Hematopoietic multipotent progenitor cell treated with erythropoietin and hydrocortisone succinate and interleukin-3 and kit ligand, for 4 days (in vitro differentiated cells): ENCODE measurements around the gene CES1.
A peak's percentile ranks its signal among the peaks of the same experiment; 100 is the strongest.
"Not testable (repeated sequence)": the region's sequence is repeated elsewhere in the genome, so short reads cannot be mapped to it uniquely, and the experiment has no call there.

Source experiments
- DNase-seq: peaks from one replicate; pipeline ENCODE4 v3.0.0-alpha.2; 2015

Gene CES1

GRCh38 chr16:55832773-55833691 is at the start of gene CES1:
Gene CES1, minus strand, starts transcription at chr16:55833096. Its CDS starts 41 bp downstream, at chr16:55833055.
- DNase-seq: peak; percentile 32

GRCh38 chr16:55876854-55877253 is 44.0 kb upstream of the CES1 start:
- no peak for DNase-seq

- no peak for DNase-seq
Measured at GRCh38 chr16:55875273-55875672, 42.4 kb upstream of the CES1 start, which contains the start of gene CES5A. Gene CES5A, minus strand, starts transcription at chr16:55875373. Its CDS starts 152 bp downstream, at chr16:55875221.

- no peak for DNase-seq
Measured at GRCh38 chr16:55873122-55873521, 40.2 kb upstream of the CES1 start.

- DNase-seq: no peak
Measured at GRCh38 chr16:55872130-55872529, 39.2 kb upstream of the CES1 start.

DNA sequence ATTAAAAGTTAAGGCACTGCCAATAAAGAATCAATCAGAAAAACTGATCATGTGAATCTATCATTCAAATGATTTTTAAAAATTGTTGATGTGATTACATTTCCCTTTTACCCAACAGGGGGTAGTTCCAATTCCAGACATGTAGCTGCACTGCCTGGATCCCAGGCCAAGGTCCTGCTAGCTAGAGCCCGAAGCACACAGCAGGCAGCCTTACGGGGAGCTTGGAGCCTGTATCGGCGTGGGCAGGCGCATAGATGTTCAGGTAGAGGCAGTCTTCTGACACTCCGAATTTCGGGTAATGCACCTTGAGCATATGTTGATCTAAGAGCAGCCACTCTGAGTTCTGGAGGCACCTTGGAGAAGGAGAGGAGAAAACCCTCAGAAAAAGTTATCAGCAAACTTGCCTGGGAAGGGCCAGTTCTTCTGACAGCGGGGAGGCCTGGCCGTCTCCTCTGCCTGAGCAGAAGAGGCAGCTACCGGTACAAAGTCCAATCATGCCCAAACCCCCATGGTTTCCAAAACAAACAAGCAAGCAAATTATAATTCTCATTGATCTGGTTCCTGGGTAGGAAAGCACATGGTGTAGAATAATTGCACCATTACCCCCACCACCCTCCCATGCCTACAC is 38.6 kb upstream of the CES1 start:
- no peak for DNase-seq

- no peak for DNase-seq
Measured at GRCh38 chr16:55868980-55869379, 36.1 kb upstream of the CES1 start.

GRCh38 chr16:55868137-55868536 is 35.2 kb upstream of the CES1 start:
- DNase-seq: no peak

DNA sequence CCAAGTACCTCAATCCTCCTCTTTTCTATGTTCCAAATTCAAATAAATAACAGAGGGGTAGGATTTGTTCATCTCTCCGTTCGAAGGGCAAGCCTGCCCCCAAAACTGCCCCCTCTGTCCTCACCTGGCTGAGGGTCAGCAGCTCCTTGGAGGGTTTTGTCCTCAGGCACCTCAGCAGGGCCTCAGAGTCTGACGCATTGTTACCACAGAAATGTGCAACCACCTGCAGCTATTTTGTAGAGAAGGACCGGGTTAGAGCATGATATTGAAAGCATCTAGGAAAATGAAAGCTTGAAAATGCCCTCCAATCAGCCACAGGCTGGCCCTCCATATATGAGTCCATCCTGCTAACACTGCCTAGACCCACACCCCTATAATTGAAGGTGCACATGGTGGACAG is 28.4 kb upstream of the CES1 start:
- no peak for DNase-seq

DNA sequence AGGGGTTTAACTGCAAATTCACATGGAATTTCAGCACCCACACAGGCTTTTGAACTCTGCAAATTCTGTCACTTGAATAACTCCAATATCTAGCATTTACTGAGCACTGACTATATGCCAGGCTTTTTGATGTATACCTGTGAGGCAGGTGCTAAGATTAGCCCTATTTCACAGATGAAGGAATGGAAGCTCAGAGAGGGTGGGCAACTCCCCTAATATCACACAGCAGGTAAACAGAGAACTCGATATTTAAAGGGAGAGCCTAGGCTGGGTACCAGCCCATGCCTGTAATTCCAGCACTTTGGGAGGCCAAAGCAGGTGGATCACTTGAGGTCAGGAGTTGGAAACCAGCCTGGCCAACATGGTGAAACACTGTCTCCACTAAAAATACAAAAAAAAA is 24.8 kb upstream of the CES1 start:
- DNase-seq: not testable (repeated sequence)

DNA sequence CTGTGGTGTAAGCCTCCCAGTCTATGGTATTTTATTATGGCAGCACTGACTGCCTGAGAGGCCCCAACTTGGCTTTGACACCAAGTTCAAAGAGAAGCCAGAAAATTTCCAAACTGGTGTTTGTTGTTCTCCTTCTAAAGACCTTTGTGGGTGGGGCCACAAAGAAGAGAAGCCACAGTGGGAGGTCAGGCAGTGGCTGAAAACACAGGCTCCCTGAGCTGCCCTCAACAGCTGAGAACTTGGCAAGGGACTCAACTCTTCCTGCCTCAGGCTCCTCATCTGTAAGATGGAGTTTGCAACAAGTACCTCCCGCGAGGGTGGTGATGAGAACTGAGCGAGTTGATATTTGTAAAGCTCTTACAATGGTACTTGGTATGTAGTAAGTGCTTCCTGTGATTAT is 24.1 kb upstream of the CES1 start:
- DNase-seq: no peak

GRCh38 chr16:55853114-55853513 is 20.2 kb upstream of the CES1 start:
- DNase-seq: no peak

DNA sequence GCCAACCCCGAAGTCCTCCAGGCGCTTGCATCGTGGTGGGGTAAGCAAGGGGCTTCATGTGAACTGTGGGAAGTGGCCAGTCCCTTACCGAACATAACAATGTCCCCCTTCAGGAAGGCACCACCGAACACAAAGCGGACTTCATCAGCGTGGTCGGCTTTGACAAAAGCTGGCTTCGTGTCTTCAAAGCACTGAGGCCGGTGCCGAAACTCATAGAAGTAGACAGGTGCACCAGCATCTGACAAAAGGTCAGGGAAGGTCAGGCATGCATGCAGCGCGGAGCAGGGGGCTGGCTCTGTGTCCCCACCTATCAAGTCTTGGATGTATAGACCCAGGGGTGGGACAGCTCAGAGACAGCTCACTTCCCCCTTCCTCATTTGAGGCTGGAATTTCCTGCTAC is 16.6 kb upstream of the CES1 start:
- DNase-seq: no peak

DNA sequence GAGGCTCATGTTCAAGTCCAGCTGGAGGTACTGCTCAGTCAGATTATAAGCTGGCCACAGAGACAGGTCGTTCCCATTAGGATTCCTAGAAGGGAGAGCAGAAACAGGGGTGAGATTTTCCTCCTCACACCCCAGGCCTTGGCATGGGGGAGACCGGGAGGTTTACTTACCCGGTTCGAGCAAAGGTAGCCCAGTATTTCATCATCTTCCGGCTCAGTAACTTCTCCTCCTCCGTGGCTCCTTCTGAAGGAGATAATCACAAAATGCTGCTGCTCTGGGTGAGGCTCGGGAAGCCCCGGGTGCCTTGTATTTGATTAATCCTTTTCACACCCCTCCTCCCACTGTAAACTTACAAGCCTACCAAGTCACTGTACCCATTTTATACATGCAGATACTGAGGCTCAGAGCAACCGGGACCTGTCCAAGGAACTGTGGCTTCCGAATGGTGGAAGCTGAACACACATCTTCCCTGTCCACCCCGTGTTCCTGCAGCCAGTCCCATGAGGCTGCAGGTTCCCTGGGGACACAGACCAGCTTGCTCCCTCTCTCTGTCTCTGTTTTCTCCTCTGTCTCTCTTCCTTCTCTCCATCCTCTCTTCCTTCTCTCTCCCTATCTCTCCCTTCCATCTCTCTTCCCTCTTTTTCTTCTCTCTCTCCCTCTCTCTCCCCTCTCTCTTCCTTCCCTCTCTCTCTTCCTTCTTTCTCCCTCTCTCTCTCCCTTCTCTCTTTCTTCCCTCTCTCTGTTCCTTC is 13.9 kb upstream of the CES1 start:
- DNase-seq: no peak

DNA sequence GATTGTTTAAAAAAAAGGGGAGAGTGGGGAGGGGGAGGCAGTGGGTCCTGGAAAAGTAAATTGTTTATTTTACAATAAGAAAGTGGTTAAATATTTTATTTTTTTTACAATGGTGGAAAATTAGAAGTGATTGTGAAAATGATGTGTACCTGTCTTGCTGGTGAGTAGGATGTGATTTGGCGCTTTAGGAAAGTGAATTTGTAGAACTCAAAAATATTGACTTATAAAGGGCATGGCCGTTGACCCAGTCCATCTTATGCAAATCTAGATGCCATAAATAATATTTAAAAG is 10.2 kb upstream of the CES1 start:
- DNase-seq: no peak

DNA sequence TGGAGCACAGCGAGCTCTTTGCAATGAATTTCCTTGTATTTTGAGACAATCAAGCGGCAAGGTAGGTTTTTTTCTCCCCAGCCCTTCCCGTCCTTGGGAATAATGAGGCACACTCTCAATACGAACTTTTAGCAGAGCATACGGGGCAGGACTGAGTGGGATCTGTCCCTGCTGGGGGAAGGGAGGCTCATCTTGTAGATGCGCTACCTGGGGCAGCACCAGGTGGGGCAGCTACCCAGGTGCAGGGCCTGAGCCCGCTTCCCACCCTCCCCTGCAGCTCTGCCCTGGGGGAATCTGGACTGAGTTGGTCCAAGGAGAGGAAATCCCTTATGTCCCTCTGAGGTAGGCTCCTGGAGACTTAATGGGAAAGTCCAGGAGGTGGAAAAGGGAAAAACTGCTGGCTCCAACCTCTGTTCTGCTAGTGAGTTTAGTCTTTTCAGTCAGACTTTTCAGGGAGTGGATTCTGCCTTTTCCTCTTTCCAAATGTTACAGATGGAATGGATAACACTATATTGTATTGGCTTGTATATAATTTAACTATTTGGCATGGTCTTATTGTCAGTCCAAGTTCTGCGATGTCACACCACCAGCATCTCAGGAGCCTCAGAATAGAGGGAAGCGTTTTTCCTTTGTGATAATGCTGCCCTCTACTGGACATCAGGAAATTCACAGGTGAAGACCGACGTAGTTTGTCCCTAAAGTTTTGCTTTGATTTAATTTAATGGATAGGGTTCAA is 9.6 kb upstream of the CES1 start:
- peak; percentile 75 for DNase-seq

DNA sequence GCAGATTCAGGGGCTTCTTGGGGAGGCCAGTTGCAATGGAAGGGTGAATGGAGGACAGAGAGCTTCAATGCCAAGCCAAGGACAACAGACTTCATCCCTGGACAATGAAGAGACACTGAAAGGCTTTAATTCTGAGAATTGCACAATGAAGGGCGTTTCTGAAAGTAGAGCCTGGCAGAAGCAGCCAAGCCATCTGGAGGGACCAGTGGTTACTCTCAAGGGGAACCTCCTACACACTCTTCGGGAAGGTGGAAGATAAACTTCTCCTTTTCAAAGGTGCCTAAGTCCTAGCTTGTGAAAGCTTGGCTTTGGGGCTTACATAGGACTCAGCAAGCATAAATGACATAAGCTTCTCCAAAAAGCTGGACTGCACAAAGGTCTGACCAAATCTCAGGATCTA is 6.2 kb upstream of the CES1 start:
- peak; percentile 60 for DNase-seq

DNA sequence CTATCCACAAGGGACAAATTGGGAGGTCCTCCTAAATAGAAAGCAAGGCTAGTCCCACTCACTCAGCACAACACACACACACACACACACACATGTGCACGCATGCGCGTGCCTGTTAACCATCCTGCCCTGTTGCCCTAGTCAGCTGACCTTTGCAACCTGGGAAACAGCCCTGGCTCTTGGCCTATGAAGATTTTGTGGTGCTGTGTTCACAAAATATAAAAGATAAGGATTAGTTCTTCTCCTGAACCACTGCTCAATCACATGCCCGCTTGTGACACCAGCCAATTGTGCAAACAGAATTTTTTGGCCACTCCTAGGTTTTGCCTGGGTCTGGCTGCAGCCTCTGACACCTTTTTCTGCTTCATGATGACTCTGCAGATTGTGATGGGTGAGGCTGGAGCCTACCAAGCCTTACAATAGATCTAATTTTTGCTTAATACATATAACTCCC is 3.3 kb upstream of the CES1 start:
- DNase-seq: peak; percentile 62

GRCh38 chr16:55835581-55835980 is 2.7 kb upstream of the CES1 start:
- peak; percentile 32 for DNase-seq

GRCh38 chr16:55835173-55835572 is 2.3 kb upstream of the CES1 start:
- DNase-seq: not testable (repeated sequence)

DNA sequence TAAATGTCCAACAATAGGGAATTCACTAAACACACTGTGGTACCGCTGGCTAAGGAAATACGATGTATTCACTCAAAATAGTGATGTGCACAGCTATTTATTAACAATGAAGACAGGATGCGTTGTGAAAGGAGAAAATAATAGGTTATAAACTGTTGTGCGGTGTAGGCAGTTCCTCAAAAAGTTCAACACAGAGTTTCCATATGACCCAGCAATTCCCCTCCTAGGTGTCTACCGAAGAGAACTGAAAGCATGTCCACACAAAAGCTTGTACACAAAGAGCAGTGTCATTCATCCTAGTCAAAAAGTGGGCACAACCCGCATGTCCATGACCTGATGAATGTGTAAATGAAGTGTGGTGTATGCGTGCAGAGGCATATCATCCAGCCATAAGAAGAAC is 1.2 kb upstream of the CES1 start:
- DNase-seq: no peak

DNA sequence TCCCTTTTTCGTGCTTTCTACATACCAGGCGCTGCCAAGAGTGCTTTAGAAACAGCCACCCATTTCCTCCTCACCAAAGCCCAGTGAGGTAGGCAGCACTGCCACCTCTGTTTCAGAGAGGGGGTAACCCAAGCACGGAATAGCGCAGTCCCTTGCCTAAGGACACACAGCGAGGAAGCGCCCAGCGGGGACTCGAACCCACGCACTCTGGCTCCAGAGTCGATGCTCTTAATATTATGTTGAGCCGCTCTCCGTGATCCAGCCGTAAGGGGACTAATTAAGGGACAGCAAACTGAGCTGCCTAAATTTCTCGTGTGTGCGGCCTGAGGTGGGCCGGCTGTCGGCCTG is 497 bp downstream of the CES1 start:
- DNase-seq: no peak

- no peak for DNase-seq
Measured at GRCh38 chr16:55830658-55831294, 2.1 kb downstream of the CES1 start.
